Naive thymus-derived CD8-positive, alpha-beta T cell (primary cell): ENCODE results near the gene TTR. TPM values are rescaled to one million over a fixed set of nuclear protein-coding genes. Genes with fewer than 3 reads are reported as not detected.
A peak's percentile ranks its signal among the peaks of the same experiment; 100 is the strongest.

ENCODE experiments used
- ATAC-seq, 2 donors: fragments of 150-1000 bp; cut with Tn5 transposase in 1 of 2; sonication (Bioruptor Pico), chemical (Tn5 transposase) in 1 of 2; 1 replicate in 1 of 2; 2 replicates in 1 of 2; pipeline ENCODE4 v1.10.0; 2021; ENCODE audit warnings: mild to moderate bottlenecking in 2 of 2, moderate library complexity in 2 of 2
- POLR2A ChIA-PET: fragments of 350-600 bp; sonication (Branson Sonifier 250); formaldehyde crosslinking; loops from one replicate; lab custom pipeline; 2021; ENCODE audit warnings: antibody characterized with exemption; lab: Charles Lee
- DNase-seq, 10 donors: peaks; one replicate each; pipeline versions ENCODE4 v3.0.0 to v3.0.0-alpha.2; 2020 to 2022
- H3K27ac Mint-ChIP-seq, 10 donors: one replicate each; pipeline ENCODE4 v1.8.0; 2020 to 2022; ENCODE audit warnings: mild to moderate bottlenecking in 10 of 10, mixed read lengths in 10 of 10, moderate library complexity in 4 of 10, inconsistent platforms in 1 of 10
- H3K27me3 Mint-ChIP-seq, 5 donors: one replicate each; pipeline ENCODE4 v1.8.0; 2021 to 2022; ENCODE audit warnings: mixed read lengths in 5 of 5
- H3K36me3 Mint-ChIP-seq, 3 donors: one replicate each; pipeline ENCODE4 v1.8.0; 2020 to 2022; ENCODE audit warnings: mixed read lengths in 3 of 3, mild to moderate bottlenecking in 2 of 3, inconsistent platforms in 1 of 3
- H3K4me1 Mint-ChIP-seq, 4 donors: one replicate each; pipeline ENCODE4 v1.8.0; 2021 to 2022; ENCODE audit warnings: mixed read lengths in 4 of 4
- H3K4me3 Mint-ChIP-seq, 10 donors: one replicate each; pipeline ENCODE4 v1.8.0; 2020 to 2022; ENCODE audit warnings: mild to moderate bottlenecking in 10 of 10, mixed read lengths in 10 of 10, moderate library complexity in 6 of 10, inconsistent platforms in 1 of 10
- H3K9me3 Mint-ChIP-seq, 9 donors: one replicate each; pipeline ENCODE4 v1.8.0; 2020 to 2022; ENCODE audit warnings: mixed read lengths in 9 of 9, mild to moderate bottlenecking in 3 of 9, inconsistent platforms in 1 of 9, moderate library complexity in 1 of 9
- polyA plus RNA-seq, 3 donors: library from polyadenylated mRNA; unstranded; fragments of 300-500 nt; fragmentation: Illumina TruSeq; gene quantifications; one replicate each; pipeline ENCODE4 v1.2.3, GENCODE V29; 2021
- total RNA-seq, 8 experiments: library from RNA in 2 of 8; stranded (reverse) in 2 of 8; gene quantifications; one replicate each; pipeline ENCODE4 v1.2.3 and lab custom pipeline; 2021 to 2026

TTR gene
- total and polyA plus RNA-seq, 5 experiments from 2014 or later, result not detected

GRCh38 chr18:31609886-31610285 lies 18.2 kb downstream of the TTR start:
- no peaks in the 10 kb centered on the region for H3K36me3 Mint-ChIP-seq
- POLR2A ChIA-PET, result no interaction called here
- peaks cover 0 to 18% (median 2%) of the 10 kb centered on the region in 5 donors for H3K27me3 Mint-ChIP-seq
- no peak for ATAC-seq
- H3K9me3 Mint-ChIP-seq, result no peaks in the 10 kb centered on the region
- no peaks in the 10 kb centered on the region for H3K4me1 Mint-ChIP-seq
- H3K27ac Mint-ChIP-seq, result no peak overlapping the region
- DNase-seq, result no peak
- no peak overlapping the region for H3K4me3 Mint-ChIP-seq

GRCh38 chr18:31610286-31611205 lies 18.9 kb downstream of the TTR start:
- Mint-ChIP-seq H3K9me3 (no peaks in the 10 kb centered on the region), H3K4me1 (no peaks in the 10 kb centered on the region), H3K4me3 (no peak overlapping the region), H3K27ac (no peak overlapping the region), H3K36me3 (no peaks in the 10 kb centered on the region), H3K27me3 (peaks cover 0 to 18% (median 2%) of the 10 kb centered on the region in 5 donors)
- DNase-seq (no peak), ATAC-seq (no peak)
- POLR2A ChIA-PET, result no interaction called here

- no peak overlapping the region for H3K27ac Mint-ChIP-seq
- H3K4me1 Mint-ChIP-seq, result no peaks in the 10 kb centered on the region
- H3K9me3 Mint-ChIP-seq, result no peaks in the 10 kb centered on the region
- H3K36me3 Mint-ChIP-seq, result no peaks in the 10 kb centered on the region
- ATAC-seq, result no peak
- no peak for DNase-seq
- POLR2A ChIA-PET, result no interaction called here
- H3K4me3 Mint-ChIP-seq, result no peak overlapping the region
- H3K27me3 Mint-ChIP-seq, result peaks cover 0 to 18% (median 0%) of the 10 kb centered on the region in 5 donors
These were observed 19.8 kb downstream of the TTR start for GRCh38 chr18:31611511-31611910.

GRCh38 chr18:31612124-31612523 lies 20.4 kb downstream of the TTR start:
- Mint-ChIP-seq H3K27ac (no peak overlapping the region), H3K27me3 (peaks cover 0 to 18% (median 0%) of the 10 kb centered on the region in 5 donors), H3K4me3 (no peak overlapping the region), H3K36me3 (no peaks in the 10 kb centered on the region), H3K4me1 (no peaks in the 10 kb centered on the region), H3K9me3 (no peaks in the 10 kb centered on the region)
- ATAC-seq, result no peak
- DNase-seq, result no peak
- POLR2A ChIA-PET, result no interaction called here

GRCh38 chr18:31614044-31614443 lies 22.4 kb downstream of the TTR start:
- no peak overlapping the region for H3K27ac Mint-ChIP-seq
- peaks cover 0 to 23% (median 8%) of the 10 kb centered on the region in 5 donors for H3K27me3 Mint-ChIP-seq
- H3K9me3 Mint-ChIP-seq, result no peaks in the 10 kb centered on the region
- H3K4me3 Mint-ChIP-seq, result no peak overlapping the region
- no peaks in the 10 kb centered on the region for H3K4me1 Mint-ChIP-seq
- no peak for ATAC-seq
- DNase-seq, result no peak
- POLR2A ChIA-PET, result no interaction called here
- no peaks in the 10 kb centered on the region for H3K36me3 Mint-ChIP-seq

GRCh38 chr18:31616586-31616985 lies 24.9 kb downstream of the TTR start:
- DNase-seq (no peak), ATAC-seq (no peak)
- Mint-ChIP-seq H3K4me3 (no peak overlapping the region), H3K4me1 (no peaks in the 10 kb centered on the region), H3K27ac (no peak overlapping the region), H3K27me3 (peaks cover 0 to 21% (median 9%) of the 10 kb centered on the region in 5 donors), H3K36me3 (no peaks in the 10 kb centered on the region), H3K9me3 (no peaks in the 10 kb centered on the region)
- POLR2A ChIA-PET, result no interaction called here

GRCh38 chr18:31617031-31617717 lies 25.5 kb downstream of the TTR start:
- Mint-ChIP-seq H3K27ac (no peak overlapping the region), H3K27me3 (peaks cover 0 to 21% (median 9%) of the 10 kb centered on the region in 5 donors), H3K4me1 (no peaks in the 10 kb centered on the region), H3K9me3 (no peaks in the 10 kb centered on the region), H3K4me3 (no peak overlapping the region), H3K36me3 (no peaks in the 10 kb centered on the region)
- DNase-seq (no peak), ATAC-seq (no peak)
- POLR2A ChIA-PET, result no interaction called here

GRCh38 chr18:31618801-31619200 lies 27.1 kb downstream of the TTR start:
- no peaks in the 10 kb centered on the region for H3K4me1 Mint-ChIP-seq
- POLR2A ChIA-PET, result no interaction called here
- no peak overlapping the region for H3K27ac Mint-ChIP-seq
- peaks cover 0 to 19% (median 7%) of the 10 kb centered on the region in 5 donors for H3K27me3 Mint-ChIP-seq
- ATAC-seq (no peak), DNase-seq (no peak)
- no peaks in the 10 kb centered on the region for H3K9me3 Mint-ChIP-seq
- H3K4me3 Mint-ChIP-seq, result no peak overlapping the region
- H3K36me3 Mint-ChIP-seq, result no peaks in the 10 kb centered on the region

GRCh38 chr18:31619291-31619690 lies 27.6 kb downstream of the TTR start:
- Mint-ChIP-seq H3K27me3 (peaks cover 0 to 15% (median 6%) of the 10 kb centered on the region in 5 donors), H3K4me3 (no peak overlapping the region), H3K27ac (no peak overlapping the region), H3K36me3 (no peaks in the 10 kb centered on the region), H3K9me3 (no peaks in the 10 kb centered on the region), H3K4me1 (no peaks in the 10 kb centered on the region)
- DNase-seq, result no peak
- POLR2A ChIA-PET, result no interaction called here
- ATAC-seq, result no peak

GRCh38 chr18:31624892-31625640 lies 33.4 kb downstream of the TTR start:
- H3K36me3 Mint-ChIP-seq, result no peaks in the 10 kb centered on the region
- POLR2A ChIA-PET, result no interaction called here
- H3K27me3 Mint-ChIP-seq, result no peaks in the 10 kb centered on the region
- DNase-seq (no peak), ATAC-seq (no peak)
- H3K4me1 Mint-ChIP-seq, result no peaks in the 10 kb centered on the region
- H3K27ac Mint-ChIP-seq, result no peak overlapping the region
- no peak overlapping the region for H3K4me3 Mint-ChIP-seq
- H3K9me3 Mint-ChIP-seq, result no peaks in the 10 kb centered on the region

GRCh38 chr18:31626409-31626808 lies 34.7 kb downstream of the TTR start:
- no peaks in the 10 kb centered on the region for H3K27me3 Mint-ChIP-seq
- ATAC-seq (no peak), DNase-seq (no peak)
- POLR2A ChIA-PET, result no interaction called here
- H3K36me3 Mint-ChIP-seq, result no peaks in the 10 kb centered on the region
- no peaks in the 10 kb centered on the region for H3K4me1 Mint-ChIP-seq
- H3K4me3 Mint-ChIP-seq, result no peak overlapping the region
- no peaks in the 10 kb centered on the region for H3K9me3 Mint-ChIP-seq
- H3K27ac Mint-ChIP-seq, result no peak overlapping the region

- DNase-seq (no peak), ATAC-seq (no peak)
- Mint-ChIP-seq H3K4me1 (peaks cover 0 to 22% (median 2%) of the 10 kb centered on the region in 4 donors), H3K27ac (peak overlapping the region in 1 of 10 donors; percentile 22), H3K4me3 (no peak overlapping the region), H3K27me3 (peaks cover 0 to 11% (median 5%) of the 10 kb centered on the region in 5 donors), H3K36me3 (no peaks in the 10 kb centered on the region), H3K9me3 (peaks cover 0 to 2% (median 0%) of the 10 kb centered on the region in 9 donors)
- POLR2A ChIA-PET, result no interaction called here
These were observed 38.9 kb downstream of the TTR start for GRCh38 chr18:31630549-31630948.

GRCh38 chr18:31631526-31631925 lies 39.8 kb downstream of the TTR start:
- DNase-seq (no peak), ATAC-seq (no peak)
- POLR2A ChIA-PET, result no interaction called here
- Mint-ChIP-seq H3K36me3 (peaks cover 0 to 6% (median 0%) of the 10 kb centered on the region in 3 donors), H3K27ac (no peak overlapping the region), H3K4me1 (peaks cover 0 to 22% (median 2%) of the 10 kb centered on the region in 4 donors), H3K4me3 (no peak overlapping the region), H3K27me3 (peaks cover 0 to 12% (median 5%) of the 10 kb centered on the region in 5 donors), H3K9me3 (peaks cover 0 to 6% (median 0%) of the 10 kb centered on the region in 9 donors)
